ENCODE results near the gene SEC14L2. TPM values are rescaled to one million over a fixed set of nuclear protein-coding genes. Genes with fewer than 3 reads are reported as not detected.

SEC14L2 gene
- total and polyA plus RNA-seq, 2 of the 4 experiments (the other 2 are of a cell fraction) = 38.7 to 54.8 TPM

DNA sequence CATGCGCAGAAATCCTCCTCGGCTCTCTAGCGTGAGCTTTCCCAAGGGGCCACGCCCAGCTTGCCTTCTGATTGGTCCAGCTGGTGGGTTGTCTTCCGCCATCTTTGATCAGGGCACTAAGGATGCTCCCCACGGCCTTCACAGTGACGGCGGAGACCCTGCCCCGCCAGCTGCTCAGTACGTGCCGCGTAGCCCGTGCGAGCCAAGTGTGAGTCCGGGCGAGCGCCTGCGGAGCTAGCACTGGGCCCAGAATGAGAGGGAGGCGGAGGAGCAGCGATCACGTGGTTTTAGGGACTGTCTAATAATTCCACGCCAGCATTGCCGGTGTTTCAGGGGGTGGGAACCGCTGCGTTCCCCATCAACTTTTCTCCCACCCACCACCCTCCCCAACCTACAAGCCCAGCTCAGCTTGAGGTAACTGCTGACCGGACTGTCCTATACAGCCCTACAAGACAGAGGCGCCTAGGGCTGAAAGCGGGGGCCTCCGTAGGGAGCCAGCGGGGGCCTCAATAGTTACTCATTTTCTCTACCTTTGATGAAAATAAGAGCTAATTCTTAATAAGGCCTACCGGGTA lies 27.2 kb downstream of the SEC14L2 start:
- DNase-seq = peak; percentile 100
- Histone ChIP-seq H3K79me1 (ENCODE audit: low read depth in 1 of 2, low read length in 2 of 2) (peaks cover 17 to 41% of the 10 kb centered on the region in 2 experiments; a peak in 3 of 4 replicates), H3K56ac (ENCODE audit: extremely low read depth, insufficient read depth, low read length) (peak overlapping the region; percentile 99), H4K8ac (ENCODE audit: low read depth in 2 of 2, low read length in 2 of 2) (peak overlapping the region; percentile 90), H3K9me3 (ENCODE audit: control insufficient read depth, insufficient read depth, low read length) (no peaks in the 10 kb centered on the region), H3K36me3 (ENCODE audit: control insufficient read depth, insufficient read depth, low read length) (peaks cover 10% of the 10 kb centered on the region), H3K23ac (ENCODE audit: low read depth, low read length) (peak overlapping the region; percentile 53; the same call in 1 of the 2 replicates), H3K4me1 (ENCODE audit: control insufficient read depth, insufficient read depth, low read length) (peaks cover 24% of the 10 kb centered on the region), H3K14ac (replicated peaks; ENCODE audit: low read depth, low read length) (peak overlapping the region; percentile 77), H4K5ac (ENCODE audit: low read depth, low read length) (peak overlapping the region; percentile 37), H2BK5ac (ENCODE audit: low read depth, low read length, poor library complexity, severe bottlenecking) (peak overlapping the region; percentile 69), H3K4me2 (ENCODE audit: low read depth, low read length) (peak overlapping the region; percentile 53), H2AFZ (replicated peaks; ENCODE audit: low read length, poor library complexity) (peak overlapping the region; percentile 96), H2BK20ac (ENCODE audit: low read depth, low read length) (no peak overlapping the region; the same call in 1 of the 2 replicates), H2AK9ac (replicated peaks; ENCODE audit: low read depth, low read length, poor library complexity) (peak overlapping the region; percentile 100), H2BK15ac (ENCODE audit: low read depth, low read length) (no peak overlapping the region; the same call in 2 of the 3 replicates), H4K20me1 (ENCODE audit: insufficient read depth, low read length) (no peaks in the 10 kb centered on the region), H3K27me3 (ENCODE audit: control insufficient read depth, insufficient read depth, low read length) (no peaks in the 10 kb centered on the region), H2AK5ac (ENCODE audit: low read depth, low read length) (0 out of 2 replicates have a peak overlapping the region, but pooled peaks have one; percentile 39), H3K18ac (ENCODE audit: low read depth, low read length) (no peak overlapping the region), H3K9me1 (ENCODE audit: insufficient read depth, low read length) (peaks cover 17% of the 10 kb centered on the region), H3K9ac (ENCODE audit: low read depth, low read length) (peak overlapping the region; percentile 26), H2BK120ac (ENCODE audit: low read depth, low read length) (peak overlapping the region; percentile 46; the same call in 1 of the 2 replicates), H3K27ac (ENCODE audit: insufficient read depth, low read length) (peak overlapping the region; percentile 92), H3K4me3 (ENCODE audit: insufficient read depth, low read depth, low read length) (peak overlapping the region; percentile 48), H4K91ac (ENCODE audit: insufficient read depth, low read depth, low read length) (peak overlapping the region; percentile 84), H3K4ac (ENCODE audit: low read depth, low read length) (peak overlapping the region; percentile 96)
- intact Hi-C loops (cut with micrococcal nuclease) = loop anchor here (2.0 kb wide), 1 partner anchor 37 kb away; the partner anchor contains the start of gene RNF215
- WGBS, 2 experiments (ENCODE audit: extremely low coverage in 2 of 2, insufficient read length in 1 of 2) = 0% methylated on average over 7 of the region's 31 CpGs; no CpG with 5 or more reads in 1 of the 2 experiments
- peak; percentile 78 for ATAC-seq (ENCODE audit: low read depth)
- dilution Hi-C loops (cut with HindIII; ENCODE audit: low sequenced_read_pairs, unreplicated experiment) = no loop called here
- CTCF ChIA-PET = interaction anchor here (0.6 to 1.5 kb wide), 6 partner anchors 9 to 923 kb away, joined by 3 to 5 read pairs (median 3); no protein-coding TSS in a partner anchor
- peak; percentile 83 for TF ChIP-seq MXI1 (IDR thresholded peaks at IDR 0.05; ENCODE audit: borderline replicate concordance, low read depth, low read length)
- TF ChIP-seq, protein P1, sequence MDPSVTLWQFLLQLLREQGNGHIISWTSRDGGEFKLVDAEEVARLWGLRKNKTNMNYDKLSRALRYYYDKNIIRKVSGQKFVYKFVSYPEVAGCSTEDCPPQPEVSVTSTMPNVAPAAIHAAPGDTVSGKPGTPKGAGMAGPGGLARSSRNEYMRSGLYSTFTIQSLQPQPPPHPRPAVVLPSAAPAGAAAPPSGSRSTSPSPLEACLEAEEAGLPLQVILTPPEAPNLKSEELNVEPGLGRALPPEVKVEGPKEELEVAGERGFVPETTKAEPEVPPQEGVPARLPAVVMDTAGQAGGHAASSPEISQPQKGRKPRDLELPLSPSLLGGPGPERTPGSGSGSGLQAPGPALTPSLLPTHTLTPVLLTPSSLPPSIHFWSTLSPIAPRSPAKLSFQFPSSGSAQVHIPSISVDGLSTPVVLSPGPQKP (IDR thresholded peaks at IDR 0.05; ENCODE audit: borderline replicate concordance, low read depth, low read length) = no peak
- TF ChIP-seq RCOR1 (IDR thresholded peaks at IDR 0.05; ENCODE audit: insufficient replicate concordance, low read length) = peak; percentile 20
- peak; percentile 57 for TF ChIP-seq POLR2A (IDR thresholded peaks at IDR 0.05; ENCODE audit: low read depth, low read length)
- peak; percentile 93 for TF ChIP-seq BHLHE40 (IDR thresholded peaks at IDR 0.05; ENCODE audit: low read depth, low read length)
- TF ChIP-seq, protein P2, sequence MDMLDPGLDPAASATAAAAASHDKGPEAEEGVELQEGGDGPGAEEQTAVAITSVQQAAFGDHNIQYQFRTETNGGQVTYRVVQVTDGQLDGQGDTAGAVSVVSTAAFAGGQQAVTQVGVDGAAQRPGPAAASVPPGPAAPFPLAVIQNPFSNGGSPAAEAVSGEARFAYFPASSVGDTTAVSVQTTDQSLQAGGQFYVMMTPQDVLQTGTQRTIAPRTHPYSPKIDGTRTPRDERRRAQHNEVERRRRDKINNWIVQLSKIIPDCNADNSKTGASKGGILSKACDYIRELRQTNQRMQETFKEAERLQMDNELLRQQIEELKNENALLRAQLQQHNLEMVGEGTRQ (IDR thresholded peaks at IDR 0.05; ENCODE audit: low read depth, low read length) = peak; percentile 95
- no peak for TF ChIP-seq NFE2L2 (IDR thresholded peaks at IDR 0.05; ENCODE audit: low read depth, low read length)
- no peak for TF ChIP-seq CEBPB (IDR thresholded peaks at IDR 0.05; ENCODE audit: low read depth, low read length)
- TF ChIP-seq CHD1 (IDR thresholded peaks at IDR 0.05; ENCODE audit: low read depth, low read length) = no peak
- peak; percentile 86 for TF ChIP-seq MAZ (IDR thresholded peaks at IDR 0.05; ENCODE audit: borderline replicate concordance, low read depth, low read length)
- TF ChIP-seq, protein P3, sequence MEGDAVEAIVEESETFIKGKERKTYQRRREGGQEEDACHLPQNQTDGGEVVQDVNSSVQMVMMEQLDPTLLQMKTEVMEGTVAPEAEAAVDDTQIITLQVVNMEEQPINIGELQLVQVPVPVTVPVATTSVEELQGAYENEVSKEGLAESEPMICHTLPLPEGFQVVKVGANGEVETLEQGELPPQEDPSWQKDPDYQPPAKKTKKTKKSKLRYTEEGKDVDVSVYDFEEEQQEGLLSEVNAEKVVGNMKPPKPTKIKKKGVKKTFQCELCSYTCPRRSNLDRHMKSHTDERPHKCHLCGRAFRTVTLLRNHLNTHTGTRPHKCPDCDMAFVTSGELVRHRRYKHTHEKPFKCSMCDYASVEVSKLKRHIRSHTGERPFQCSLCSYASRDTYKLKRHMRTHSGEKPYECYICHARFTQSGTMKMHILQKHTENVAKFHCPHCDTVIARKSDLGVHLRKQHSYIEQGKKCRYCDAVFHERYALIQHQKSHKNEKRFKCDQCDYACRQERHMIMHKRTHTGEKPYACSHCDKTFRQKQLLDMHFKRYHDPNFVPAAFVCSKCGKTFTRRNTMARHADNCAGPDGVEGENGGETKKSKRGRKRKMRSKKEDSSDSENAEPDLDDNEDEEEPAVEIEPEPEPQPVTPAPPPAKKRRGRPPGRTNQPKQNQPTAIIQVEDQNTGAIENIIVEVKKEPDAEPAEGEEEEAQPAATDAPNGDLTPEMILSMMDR (conservative IDR thresholded peaks at IDR 0.05; ENCODE audit: low read depth, low read length) = no peak
- in situ Hi-C loops (cut with MboI; ENCODE audit: low sequenced_read_pairs) = no loop called here
- no TSS peak for BruUV-seq (replicated peaks)
- POLR2A ChIA-PET (ENCODE audit: unreplicated experiment) = interaction anchor here (0.6 to 1.0 kb wide), 2 partner anchors 27 to 50 kb away, joined by 3 to 5 read pairs; partner anchors contain the start of gene SEC14L2
